ENCODE data around the gene ARL14. TPM values are rescaled to one million over a fixed set of nuclear protein-coding genes. Genes with fewer than 3 reads are reported as not detected.

Gene ARL14
- total RNA-seq: not detected

DNA sequence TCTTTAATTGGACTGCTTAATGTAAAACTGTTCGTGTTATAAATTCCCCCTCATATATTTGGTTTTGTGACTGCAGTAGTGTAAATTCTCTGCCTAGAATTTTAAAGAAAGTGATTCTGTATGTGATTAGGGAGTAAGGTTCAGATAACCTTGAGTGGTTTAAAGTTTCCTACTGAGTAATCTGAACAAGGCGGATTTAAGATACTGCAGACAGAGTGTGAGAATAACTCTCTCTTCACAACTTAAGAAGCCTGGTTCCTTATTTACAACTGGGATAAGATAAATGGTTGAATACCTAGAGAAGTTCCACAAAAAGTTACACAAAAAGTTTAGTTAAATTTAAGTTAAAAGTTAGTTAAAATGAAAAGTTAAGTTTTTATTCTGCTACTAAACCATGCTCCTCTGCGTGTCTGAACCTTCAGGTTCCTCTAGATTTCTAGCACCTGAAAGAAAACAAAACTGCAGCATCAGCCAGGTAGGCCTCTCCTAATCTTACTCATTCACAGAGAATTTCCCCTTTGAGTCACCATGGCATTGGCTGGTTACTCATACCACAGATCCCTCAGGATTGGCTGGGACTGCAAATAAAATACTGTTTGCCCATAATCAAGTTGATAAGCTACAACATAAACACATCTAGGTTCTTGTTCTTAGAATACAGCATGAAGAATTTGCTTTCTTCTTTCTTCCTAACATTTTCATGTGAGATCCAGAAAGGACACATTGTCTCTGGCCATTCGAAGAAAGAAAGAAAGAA, at the start of gene ARL14:
Gene ARL14 (plus strand): TSS at position 614 of the 757 bp plus-strand sequence. CDS start 187 bp downstream, outside the sequence.
- DNase-seq (ENCODE audit: low spot score): no peak
- ATAC-seq: no peak

GRCh38 chr3:160629491-160629890, 47.5 kb upstream of the ARL14 start:
- DNase-seq (ENCODE audit: low spot score) (no peak), ATAC-seq (no peak)

GRCh38 chr3:160633361-160634083, 43.4 kb upstream of the ARL14 start:
- DNase-seq (ENCODE audit: low spot score) (no peak), ATAC-seq (no peak)

DNA sequence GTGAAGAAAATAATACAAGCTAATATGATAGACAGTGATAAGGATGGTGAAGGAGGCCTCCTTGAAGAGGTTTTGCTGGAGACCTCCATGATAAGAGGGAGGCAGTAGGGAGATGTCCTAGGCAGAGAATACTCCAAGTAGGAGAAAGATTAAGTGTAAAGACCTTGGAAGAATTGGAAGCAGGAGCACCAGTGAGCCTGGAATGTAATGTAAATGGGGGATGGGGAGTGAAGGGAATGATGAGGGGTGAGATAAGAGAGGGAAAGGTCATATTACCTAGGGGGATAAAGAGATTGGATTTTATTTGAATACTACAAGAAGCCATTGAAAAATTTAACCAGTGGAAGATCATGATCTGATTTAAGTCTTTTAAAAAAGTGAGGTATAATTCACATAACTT, 41.7 kb upstream of the ARL14 start:
- no peak for DNase-seq (ENCODE audit: low spot score)
- no peak for ATAC-seq

DNA sequence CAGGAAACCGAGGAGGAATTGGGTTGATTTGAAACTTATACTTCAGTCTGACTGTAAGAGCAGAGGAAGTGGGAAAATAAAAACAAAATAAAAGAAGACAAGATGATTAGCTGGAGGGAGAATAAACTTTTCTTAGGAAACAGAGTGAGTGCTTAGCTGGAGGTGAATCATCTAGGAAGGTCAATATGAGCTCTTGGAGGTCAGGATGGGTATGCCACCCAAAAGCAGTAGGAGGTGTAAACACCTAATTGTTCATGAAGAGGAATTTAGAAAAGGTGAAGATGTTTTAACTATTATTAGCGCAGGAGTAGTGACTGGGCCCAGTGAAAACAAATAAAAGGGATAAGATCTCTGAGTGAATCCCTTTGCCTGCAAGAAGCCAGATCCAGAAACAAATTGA, 39.9 kb upstream of the ARL14 start:
- ATAC-seq: no peak

GRCh38 chr3:160638184-160638583, 38.8 kb upstream of the ARL14 start:
- DNase-seq (ENCODE audit: low spot score): no peak
- ATAC-seq: no peak

More for the DNA sequence above, 39.9 kb upstream of the ARL14 start:
- no peak for DNase-seq (ENCODE audit: low spot score)

DNA sequence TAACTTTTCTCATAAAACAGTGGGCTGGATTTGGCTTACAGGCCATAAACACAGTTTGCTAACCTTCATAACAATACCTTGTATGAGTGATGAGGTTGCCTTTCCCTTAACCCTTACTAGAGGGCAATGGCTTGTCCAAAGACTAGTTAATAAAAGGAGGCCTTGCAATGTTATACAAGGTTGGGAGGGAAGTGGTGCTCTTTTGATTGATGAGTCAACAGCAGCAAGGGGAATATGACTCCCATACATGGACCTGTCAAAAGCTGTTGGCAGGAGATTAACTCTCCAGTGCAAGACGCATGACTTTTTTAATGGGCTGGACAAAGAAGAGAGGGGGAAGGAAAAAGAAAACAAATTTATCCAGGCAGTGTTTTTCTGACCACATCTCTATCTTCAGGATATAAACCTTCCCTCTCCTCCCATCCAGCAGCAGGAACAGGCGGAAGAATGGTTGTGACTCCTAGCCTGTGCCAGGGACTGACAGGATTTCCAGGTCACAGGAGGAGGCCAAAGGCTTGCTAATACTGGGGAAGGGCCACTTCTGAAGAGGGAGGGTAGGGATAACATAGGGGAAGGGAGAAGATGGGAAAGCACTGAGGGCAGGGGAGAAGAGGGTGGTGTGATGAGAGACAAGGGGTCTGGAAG, 35.2 kb upstream of the ARL14 start:
- DNase-seq (ENCODE audit: low spot score) (no peak), ATAC-seq (no peak)

DNA sequence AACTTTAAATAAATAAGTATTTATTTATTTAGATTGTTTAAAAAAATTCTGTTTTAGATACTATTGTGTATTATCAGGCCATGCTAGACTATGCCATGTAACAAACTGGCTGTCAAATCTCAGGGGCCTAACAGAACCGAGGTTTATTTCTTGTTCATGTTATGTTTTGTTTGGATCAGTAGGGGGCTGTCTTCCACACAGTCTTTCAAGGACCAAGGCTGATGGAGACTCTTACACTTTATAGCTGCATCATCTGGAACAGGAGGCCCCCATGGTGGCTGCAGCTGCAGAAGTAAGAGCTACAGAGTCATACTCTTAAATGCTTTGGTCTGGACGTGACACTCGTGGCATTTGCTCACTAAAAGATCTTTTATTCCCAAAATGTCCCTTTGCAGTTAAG, 33.0 kb upstream of the ARL14 start:
- DNase-seq (ENCODE audit: low spot score) (no peak), ATAC-seq (no peak)

DNA sequence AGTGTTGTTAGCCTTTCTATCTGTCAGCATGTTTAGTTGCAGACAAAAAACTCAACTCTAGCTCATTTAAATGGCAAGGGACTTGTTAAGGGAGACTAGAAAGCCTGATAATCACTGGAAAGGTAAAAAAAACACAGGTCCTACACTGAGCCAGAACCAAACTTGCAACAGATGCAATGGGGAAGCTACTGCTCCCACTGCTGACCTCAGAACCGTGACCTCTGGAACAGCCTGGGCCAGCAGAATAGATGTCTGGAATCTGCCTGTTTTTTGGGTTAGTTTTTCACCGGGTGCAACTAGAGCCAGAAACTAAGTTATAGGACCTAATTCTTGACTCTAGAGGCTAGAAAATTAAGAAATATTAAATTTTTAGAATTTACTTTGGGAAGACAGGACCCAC, 32.5 kb upstream of the ARL14 start:
- no peak for DNase-seq (ENCODE audit: low spot score)
- ATAC-seq: peak; percentile 85

DNA sequence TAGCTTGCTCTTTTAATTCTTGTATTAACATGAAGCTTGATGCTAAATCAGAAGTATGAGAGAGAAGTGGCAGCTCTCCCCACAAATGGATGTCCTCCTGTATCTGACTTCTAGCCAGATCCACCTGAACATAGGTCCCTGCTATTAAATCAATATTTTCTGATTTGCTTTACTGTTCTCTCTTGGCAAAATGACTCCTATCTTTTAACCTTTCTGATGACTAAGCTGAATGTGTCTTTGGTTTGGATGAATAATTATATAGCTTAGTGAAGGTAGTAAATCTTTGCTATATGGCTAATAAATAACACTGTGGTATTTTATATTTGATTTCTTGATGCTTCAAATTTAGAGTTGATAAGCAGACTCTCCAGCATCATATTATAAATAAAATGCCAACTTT, 28.3 kb upstream of the ARL14 start:
- DNase-seq (ENCODE audit: low spot score): no peak

GRCh38 chr3:160649596-160649995, 27.4 kb upstream of the ARL14 start:
- DNase-seq (ENCODE audit: low spot score) (no peak), ATAC-seq (no peak)

More for the DNA sequence above, 28.3 kb upstream of the ARL14 start:
- no peak for ATAC-seq

DNA sequence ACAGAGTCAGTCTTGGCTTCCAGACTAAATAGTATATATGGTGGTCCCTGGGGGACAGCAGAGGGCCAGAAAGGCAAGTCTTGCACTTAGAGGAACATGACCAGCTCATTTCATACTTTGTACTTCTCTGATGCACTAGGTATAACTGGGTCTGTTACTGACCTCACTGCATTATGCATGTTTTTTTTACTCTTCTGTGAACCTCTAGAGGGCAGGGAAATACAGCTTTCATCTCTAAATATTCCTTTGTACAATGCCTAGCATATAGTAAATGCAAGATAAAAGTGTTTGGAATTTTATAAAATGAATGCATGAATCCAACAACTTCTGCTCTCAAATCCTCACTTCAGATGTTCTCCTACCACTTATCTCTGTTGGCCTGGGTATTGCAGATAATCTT, 23.4 kb upstream of the ARL14 start:
- DNase-seq (ENCODE audit: low spot score) (no peak), ATAC-seq (peak; percentile 79)

DNA sequence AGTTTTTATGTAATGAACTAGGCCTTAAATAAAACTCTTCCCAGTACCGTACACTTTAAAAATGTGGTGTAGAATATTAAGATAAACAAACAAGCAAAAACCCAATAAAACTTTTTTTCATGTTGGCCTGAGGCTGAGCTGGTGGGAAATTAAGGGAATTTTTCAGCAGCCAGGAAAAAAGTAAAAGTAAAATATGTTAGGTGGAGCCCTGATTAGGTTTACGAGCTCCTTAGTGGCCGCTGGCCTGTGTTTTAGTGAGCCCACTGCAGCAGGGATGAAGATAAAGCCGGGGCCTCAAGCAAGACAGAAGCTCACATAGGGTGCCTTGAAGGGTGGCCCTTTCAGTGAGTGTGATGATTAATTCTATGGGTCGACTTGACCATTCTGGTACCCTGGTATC, 16.1 kb upstream of the ARL14 start:
- no peak for DNase-seq (ENCODE audit: low spot score)
- no peak for ATAC-seq

DNA sequence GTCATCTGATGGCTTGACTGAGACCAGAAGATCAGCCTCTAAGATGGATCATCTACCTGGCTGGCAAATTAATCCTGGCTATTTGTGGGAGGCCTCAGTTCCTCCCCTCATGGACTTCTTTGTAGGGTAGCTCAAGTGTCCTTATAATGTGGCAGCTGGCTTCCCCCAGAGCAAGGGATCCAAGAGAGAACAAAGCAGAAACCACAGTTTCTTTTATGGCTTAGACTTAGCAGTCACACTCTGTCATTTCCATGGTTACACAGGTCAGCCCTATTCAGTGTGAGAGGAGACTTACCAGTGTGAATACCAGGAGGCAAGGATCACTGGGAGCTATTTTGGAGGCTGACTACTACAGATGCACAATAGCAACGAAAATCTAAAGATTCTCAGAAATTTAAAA, 15.3 kb upstream of the ARL14 start:
- DNase-seq (ENCODE audit: low spot score): no peak
- no peak for ATAC-seq

DNA sequence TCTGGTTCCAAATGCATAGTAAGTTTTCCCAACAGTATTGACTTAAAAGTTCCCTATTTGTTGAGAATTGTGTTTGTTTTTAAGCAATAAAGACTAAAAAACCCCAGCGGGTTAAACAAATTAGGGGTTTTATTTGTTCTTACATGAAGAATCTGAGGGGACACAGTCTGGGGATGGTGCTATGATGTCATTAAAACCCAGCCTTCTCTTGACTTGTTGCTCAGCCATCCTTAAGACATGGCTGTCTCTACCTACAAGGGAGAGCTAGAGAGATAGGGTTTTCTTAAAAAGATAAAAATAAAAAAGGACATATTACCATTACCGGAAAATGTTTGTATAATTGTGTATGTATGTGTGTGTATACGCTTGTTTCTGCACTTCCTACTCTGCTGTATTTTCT, 11.7 kb upstream of the ARL14 start:
- no peak for DNase-seq (ENCODE audit: low spot score)
- ATAC-seq: no peak

DNA sequence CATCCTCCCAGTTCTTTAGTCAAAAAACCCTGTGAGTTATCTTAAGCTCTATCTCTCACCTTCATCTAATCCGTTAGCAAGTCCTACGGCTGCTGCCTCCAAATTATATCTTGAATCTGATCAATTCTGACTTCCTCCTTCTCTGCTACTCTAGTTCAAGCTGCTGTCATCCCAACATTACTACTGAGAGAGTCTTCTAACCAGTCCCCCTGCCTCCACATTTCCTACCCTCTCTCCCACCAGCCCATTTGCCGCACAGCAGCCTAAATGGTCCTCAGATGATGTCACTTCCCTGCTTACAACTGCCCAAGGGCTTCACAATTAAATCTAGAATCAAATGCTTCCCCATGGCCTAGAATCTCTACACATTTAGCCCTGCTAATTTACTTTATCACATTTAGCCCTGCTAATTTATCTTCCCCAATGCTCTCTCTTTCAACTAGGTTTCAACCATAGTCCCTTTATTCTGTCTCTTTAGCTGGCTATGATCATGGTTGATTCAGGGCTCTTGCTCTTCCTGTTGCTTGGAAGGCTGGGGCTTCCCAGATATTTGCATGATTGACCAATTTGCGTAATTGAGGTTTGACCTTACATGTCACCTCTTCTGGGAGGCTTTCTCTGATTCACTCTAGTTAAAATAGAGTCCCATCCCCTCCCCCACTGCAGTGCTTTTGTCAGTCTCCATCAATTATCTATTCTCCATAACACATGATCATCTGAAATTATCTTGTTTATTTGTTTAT, 11.0 kb upstream of the ARL14 start:
- ATAC-seq (no peak), DNase-seq (ENCODE audit: low spot score) (no peak)

- DNase-seq (ENCODE audit: low spot score) (no peak), ATAC-seq (no peak)
These were observed 9.5 kb upstream of the ARL14 start for GRCh38 chr3:160667452-160667851.

- no peak for ATAC-seq
- DNase-seq (ENCODE audit: low spot score): no peak
These were observed 8.5 kb upstream of the ARL14 start for GRCh38 chr3:160668454-160668853.

DNA sequence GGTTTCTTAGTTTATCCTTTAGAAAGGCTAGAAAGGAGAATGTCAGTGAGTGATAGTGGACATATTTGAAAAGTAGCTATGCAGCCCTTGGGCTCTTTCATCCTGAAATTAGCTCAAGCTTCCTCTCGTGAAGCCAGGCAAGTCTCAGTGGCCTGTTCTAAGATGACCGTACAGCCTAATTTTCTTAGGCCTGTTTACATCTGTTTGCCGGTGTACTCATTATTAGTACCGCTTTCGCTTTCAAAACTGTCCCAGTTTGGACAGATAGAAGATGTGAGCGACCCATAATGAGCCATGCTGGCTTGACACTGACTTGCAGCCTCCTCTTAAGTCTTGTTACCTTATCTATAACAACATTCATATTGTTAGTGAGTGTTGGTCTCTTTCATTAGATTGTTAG, 5.7 kb upstream of the ARL14 start:
- no peak for DNase-seq (ENCODE audit: low spot score)
- ATAC-seq: peak; percentile 62

DNA sequence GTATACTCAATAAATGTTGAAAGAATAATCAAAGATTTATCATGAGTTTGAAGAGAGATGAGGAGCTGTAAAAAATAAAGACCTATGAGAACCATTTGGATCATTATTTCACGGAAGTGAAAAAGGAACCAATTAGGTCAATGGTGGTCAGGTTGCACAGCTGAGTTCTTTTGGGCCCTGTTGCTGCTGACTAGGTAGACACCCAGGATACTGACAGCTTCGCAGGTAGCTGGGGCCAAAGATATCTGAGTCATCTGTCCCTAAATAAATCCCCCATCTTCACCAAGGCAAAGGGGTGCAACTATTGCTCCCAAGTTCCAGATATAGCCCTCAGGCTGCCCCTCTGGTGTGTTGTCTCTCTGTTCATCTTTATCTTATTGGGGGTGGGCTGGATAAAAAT, 5.0 kb upstream of the ARL14 start:
- DNase-seq (ENCODE audit: low spot score): no peak
- ATAC-seq: no peak

- DNase-seq (ENCODE audit: low spot score): no peak
- peak; percentile 74 for ATAC-seq
These were observed 3.8 kb upstream of the ARL14 start for GRCh38 chr3:160673188-160673587.
